Measurements from ENCODE around the gene TAS2R13. TPM values are rescaled to one million over a fixed set of nuclear protein-coding genes. Genes with fewer than 3 reads are reported as not detected.

Gene TAS2R13
- total RNA-seq, 1 experiment from 2014 or later, result 1.6 TPM

GRCh38 chr12:10952645-10953044 lies 43.3 kb upstream of the TAS2R13 start:
- H3K4me1 Mint-ChIP-seq (ENCODE audit: low read depth, unreplicated experiment), result no peaks in the 10 kb centered on the region
- H3K27ac Mint-ChIP-seq (ENCODE audit: unreplicated experiment), result no peak overlapping the region
- Histone ChIP-seq H3K27me3 (replicated peaks; ENCODE audit: control insufficient read depth, insufficient read depth, low read length) (no peaks in the 10 kb centered on the region), H3K4me1 (no peaks in the 10 kb centered on the region), H3K36me3 (ENCODE audit: control insufficient read depth, insufficient read depth, low read length) (no peaks in the 10 kb centered on the region), H3K4me3 (ENCODE audit: low read depth, low read length) (no peak overlapping the region), H3K9me3 (no peaks in the 10 kb centered on the region; the same call in 1 of the 2 replicates)
- TF ChIP-seq CTCF (IDR thresholded peaks at IDR 0.05; ENCODE audit: insufficient read depth in 1 of 2, low read depth in 1 of 2, low read length in 1 of 2, severe bottlenecking in 1 of 2, unreplicated experiment in 1 of 2), result no peak
- peaks cover 26% of the 10 kb centered on the region for H3K9me3 Mint-ChIP-seq (ENCODE audit: unreplicated experiment)
- CTCF ChIA-PET, result no interaction called here
- no peak overlapping the region for H3K4me3 Mint-ChIP-seq (ENCODE audit: unreplicated experiment)
- peaks cover 8% of the 10 kb centered on the region for H3K36me3 Mint-ChIP-seq (ENCODE audit: insufficient read depth, unreplicated experiment)
- H3K27me3 Mint-ChIP-seq (ENCODE audit: insufficient read depth, unreplicated experiment), result no peaks in the 10 kb centered on the region
- POLR2A ChIA-PET, result no interaction called here
- no peak for DNase-seq
- intact Hi-C loops (cut with micrococcal nuclease; ENCODE audit: unreplicated experiment), result no loop called here
- BruUV-seq (replicated peaks), result no TSS peak

GRCh38 chr12:10943167-10943566 lies 33.8 kb upstream of the TAS2R13 start:
- no peak for TF ChIP-seq CTCF (IDR thresholded peaks at IDR 0.05; ENCODE audit: insufficient read depth in 1 of 2, low read depth in 1 of 2, low read length in 1 of 2, severe bottlenecking in 1 of 2, unreplicated experiment in 1 of 2)
- no peak overlapping the region for H3K4me3 ChIP-seq (ENCODE audit: low read depth, low read length)
- H3K4me1 Mint-ChIP-seq (ENCODE audit: low read depth, unreplicated experiment), result peaks cover 13% of the 10 kb centered on the region
- no peaks in the 10 kb centered on the region for H3K27me3 Mint-ChIP-seq (ENCODE audit: insufficient read depth, unreplicated experiment)
- H3K36me3 ChIP-seq (ENCODE audit: control insufficient read depth, insufficient read depth, low read length), result no peaks in the 10 kb centered on the region; the same call in 1 of the 2 replicates
- H3K36me3 Mint-ChIP-seq (ENCODE audit: insufficient read depth, unreplicated experiment), result peaks cover 36% of the 10 kb centered on the region
- no peaks in the 10 kb centered on the region for H3K27me3 ChIP-seq (replicated peaks; ENCODE audit: control insufficient read depth, insufficient read depth, low read length)
- H3K9me3 ChIP-seq, result peaks cover 10% of the 10 kb centered on the region
- no peak overlapping the region for H3K4me3 Mint-ChIP-seq (ENCODE audit: unreplicated experiment)
- POLR2A ChIA-PET, result no interaction called here
- DNase-seq, result no peak
- intact Hi-C loops (cut with micrococcal nuclease; ENCODE audit: unreplicated experiment), result no loop called here
- CTCF ChIA-PET, result no interaction called here
- peaks cover 12% of the 10 kb centered on the region; the same call in 1 of the 2 replicates for H3K4me1 ChIP-seq
- peak overlapping the region; percentile 68 for H3K27ac Mint-ChIP-seq (ENCODE audit: unreplicated experiment)
- BruUV-seq (replicated peaks), result TSS peak; percentile 6
- H3K9me3 Mint-ChIP-seq (ENCODE audit: unreplicated experiment), result peaks cover 45% of the 10 kb centered on the region

- POLR2A ChIA-PET, result no interaction called here
- no TSS peak for BruUV-seq (replicated peaks)
- CTCF ChIA-PET, result no interaction called here
Measured at GRCh38 chr12:10941916-10942607, 32.7 kb upstream of the TAS2R13 start.

More at GRCh38 chr12:10941916-10942607, 32.7 kb upstream of the TAS2R13 start:
- TF ChIP-seq CTCF (IDR thresholded peaks at IDR 0.05; ENCODE audit: insufficient read depth in 1 of 2, low read depth in 1 of 2, low read length in 1 of 2, severe bottlenecking in 1 of 2, unreplicated experiment in 1 of 2), result no peak
- Mint-ChIP-seq H3K27me3 (ENCODE audit: insufficient read depth, unreplicated experiment) (no peaks in the 10 kb centered on the region), H3K4me1 (ENCODE audit: low read depth, unreplicated experiment) (peaks cover 13% of the 10 kb centered on the region), H3K27ac (ENCODE audit: unreplicated experiment) (peak overlapping the region; percentile 68), H3K4me3 (ENCODE audit: unreplicated experiment) (no peak overlapping the region), H3K9me3 (ENCODE audit: unreplicated experiment) (peaks cover 34% of the 10 kb centered on the region), H3K36me3 (ENCODE audit: insufficient read depth, unreplicated experiment) (peaks cover 25% of the 10 kb centered on the region)
- intact Hi-C loops (cut with micrococcal nuclease; ENCODE audit: unreplicated experiment), result no loop called here
- Histone ChIP-seq H3K9me3 (peaks cover 10% of the 10 kb centered on the region), H3K4me1 (peaks cover 12% of the 10 kb centered on the region; the same call in 1 of the 2 replicates), H3K36me3 (ENCODE audit: control insufficient read depth, insufficient read depth, low read length) (no peaks in the 10 kb centered on the region), H3K4me3 (ENCODE audit: low read depth, low read length) (no peak overlapping the region), H3K27me3 (replicated peaks; ENCODE audit: control insufficient read depth, insufficient read depth, low read length) (no peaks in the 10 kb centered on the region)
- peak; percentile 30 to 56 for DNase-seq

Data from Caco-2 (cell line).